ENCODE measurements around the gene MRAP2. TPM values are rescaled to one million over a fixed set of nuclear protein-coding genes. Genes with fewer than 3 reads are reported as not detected.
"Not testable (repeated sequence)": the region's sequence is repeated elsewhere in the genome, so short reads cannot be mapped to it uniquely, and the experiment has no call there.

Gene MRAP2
- total RNA-seq, 4 donors from 2014 or later = 2.7 to 7.4 (median 3.7) TPM

GRCh38 chr6:84118191-84118590, 84.6 kb downstream of the MRAP2 start:
- no peaks in the 10 kb centered on the region for H3K36me3 ChIP-seq
- H3K27ac ChIP-seq = no peak overlapping the region
- TF ChIP-seq POLR2A (IDR thresholded peaks at IDR 0.05) (no peak), CTCF (IDR thresholded peaks at IDR 0.05) (no peak)
- no peak for DNase-seq
- no peak overlapping the region for H3K4me3 ChIP-seq
- no peaks in the 10 kb centered on the region for H3K9me3 ChIP-seq
- H3K27me3 ChIP-seq = no peaks in the 10 kb centered on the region
- no peaks in the 10 kb centered on the region for H3K4me1 ChIP-seq

GRCh38 chr6:84119277-84119676, 85.7 kb downstream of the MRAP2 start:
- TF ChIP-seq POLR2A (IDR thresholded peaks at IDR 0.05) (no peak), CTCF (IDR thresholded peaks at IDR 0.05) (no peak)
- Histone ChIP-seq H3K9me3 (no peaks in the 10 kb centered on the region), H3K27ac (no peak overlapping the region), H3K27me3 (no peaks in the 10 kb centered on the region), H3K4me1 (no peaks in the 10 kb centered on the region), H3K4me3 (no peak overlapping the region), H3K36me3 (peaks cover 0 to under 1% (median 0%) of the 10 kb centered on the region in 3 donors)
- DNase-seq = no peak

GRCh38 chr6:84123186-84123585, 89.6 kb downstream of the MRAP2 start:
- no peak for TF ChIP-seq CTCF (IDR thresholded peaks at IDR 0.05)
- TF ChIP-seq POLR2A (IDR thresholded peaks at IDR 0.05) = no peak
- Histone ChIP-seq H3K27ac (no peak overlapping the region), H3K36me3 (peaks cover 0 to 14% (median 0%) of the 10 kb centered on the region in 3 donors), H3K4me3 (no peak overlapping the region), H3K27me3 (no peaks in the 10 kb centered on the region), H3K9me3 (no peaks in the 10 kb centered on the region), H3K4me1 (no peaks in the 10 kb centered on the region)
- DNase-seq = no peak

DNA sequence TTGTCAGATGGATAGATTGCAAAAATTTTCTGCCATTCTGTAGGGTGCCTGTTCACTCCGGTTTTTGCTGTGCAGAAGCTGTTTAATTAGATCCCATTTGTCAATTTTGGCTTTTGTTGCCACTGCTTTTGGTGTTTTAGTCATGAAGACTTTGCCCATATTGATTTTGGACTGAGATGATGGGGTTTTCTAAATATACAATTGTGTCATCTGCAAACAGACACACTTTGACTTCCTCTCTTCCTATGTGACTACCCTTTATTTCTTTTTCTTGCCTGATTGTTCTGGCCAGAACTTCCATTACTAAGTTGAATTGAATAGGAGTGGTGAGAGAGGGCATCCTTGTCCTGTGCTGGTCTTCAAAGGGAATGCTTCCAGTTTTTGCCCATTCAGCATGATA, 96.0 kb downstream of the MRAP2 start:
- not testable (repeated sequence) for DNase-seq, H3K4me3 ChIP-seq, H3K9me3 ChIP-seq, H3K27me3 ChIP-seq, H3K4me1 ChIP-seq, H3K27ac ChIP-seq
- H3K36me3 ChIP-seq = peaks cover 0 to 23% (median 0%) of the 10 kb centered on the region in 3 donors

DNA sequence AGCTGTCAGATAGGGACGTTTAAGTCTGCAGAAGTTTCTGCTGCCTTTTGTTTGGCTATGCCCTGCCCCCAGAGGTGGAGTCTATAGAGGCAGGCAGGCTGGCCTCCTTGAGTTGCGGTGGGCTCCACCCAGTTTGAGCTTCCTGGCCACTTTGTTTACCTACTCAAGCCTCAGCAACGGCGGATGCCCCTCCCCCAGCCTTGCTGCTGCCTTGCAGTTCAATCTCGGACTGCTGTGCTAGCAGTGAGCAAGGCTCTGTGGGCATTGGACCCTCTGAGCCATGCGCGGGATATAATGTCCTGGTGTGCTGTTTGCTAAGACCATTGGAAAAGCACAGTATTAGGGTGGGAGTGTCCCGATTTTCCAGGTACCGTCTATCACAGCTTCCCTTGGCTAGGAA, 99.8 kb downstream of the MRAP2 start:
- H3K4me1 ChIP-seq, H3K9me3 ChIP-seq, DNase-seq, H3K27me3 ChIP-seq, H3K27ac ChIP-seq, H3K4me3 ChIP-seq: not testable (repeated sequence)
- H3K36me3 ChIP-seq = peaks cover 0 to 12% (median 0%) of the 10 kb centered on the region in 3 donors

GRCh38 chr6:84135291-84135690, 101.7 kb downstream of the MRAP2 start:
- H3K9me3 ChIP-seq = no peaks in the 10 kb centered on the region
- no peak for DNase-seq
- H3K4me1 ChIP-seq = no peaks in the 10 kb centered on the region
- no peak for TF ChIP-seq POLR2A (IDR thresholded peaks at IDR 0.05)
- TF ChIP-seq CTCF (IDR thresholded peaks at IDR 0.05) = no peak
- H3K4me3 ChIP-seq = no peak overlapping the region
- H3K27ac ChIP-seq = no peak overlapping the region
- peaks cover 0 to 15% (median 0%) of the 10 kb centered on the region in 3 donors for H3K36me3 ChIP-seq
- H3K27me3 ChIP-seq = no peaks in the 10 kb centered on the region

DNA sequence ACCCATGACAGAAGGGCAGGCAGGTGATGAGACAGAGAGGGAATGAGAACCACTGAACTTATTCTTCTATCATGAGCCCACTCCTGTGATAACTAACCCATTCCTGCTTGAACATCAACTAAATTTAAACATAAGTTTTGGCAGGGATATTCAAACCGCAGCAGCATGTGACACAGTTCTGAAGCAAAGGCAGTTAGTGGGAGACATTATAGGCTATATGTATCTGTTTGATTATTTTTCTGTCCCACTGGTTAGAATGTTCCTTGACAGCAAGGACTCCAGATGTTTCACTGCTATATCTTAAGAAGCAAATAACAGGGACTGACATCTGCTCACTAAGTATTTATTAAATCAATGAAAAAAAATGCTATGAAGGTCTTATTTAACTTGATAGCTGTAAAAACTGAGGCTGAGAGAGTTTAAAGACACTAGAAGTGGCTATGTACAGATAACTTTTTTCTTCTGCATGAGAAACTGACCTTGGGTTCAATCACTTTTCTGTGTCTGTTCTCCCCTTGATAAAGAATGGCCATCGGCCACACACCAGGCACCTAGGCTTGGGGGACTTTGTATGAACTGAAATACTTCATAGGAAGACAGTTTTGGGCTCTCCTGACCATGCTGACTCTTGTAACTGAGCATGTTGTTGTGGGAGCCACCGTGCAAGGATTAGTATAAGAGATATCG, 102.9 kb downstream of the MRAP2 start:
- no peaks in the 10 kb centered on the region for H3K4me1 ChIP-seq
- no peak overlapping the region for H3K27ac ChIP-seq
- no peak for DNase-seq
- peaks cover 0 to 15% (median 0%) of the 10 kb centered on the region in 3 donors for H3K36me3 ChIP-seq
- no peak overlapping the region for H3K4me3 ChIP-seq
- no peaks in the 10 kb centered on the region for H3K27me3 ChIP-seq
- TF ChIP-seq POLR2A (IDR thresholded peaks at IDR 0.05) = no peak
- no peak for TF ChIP-seq CTCF (IDR thresholded peaks at IDR 0.05)
- no peaks in the 10 kb centered on the region for H3K9me3 ChIP-seq

Data from Peyer's patch (tissue), 4 donors.